ENCODE results near the gene PAM.

DNA sequence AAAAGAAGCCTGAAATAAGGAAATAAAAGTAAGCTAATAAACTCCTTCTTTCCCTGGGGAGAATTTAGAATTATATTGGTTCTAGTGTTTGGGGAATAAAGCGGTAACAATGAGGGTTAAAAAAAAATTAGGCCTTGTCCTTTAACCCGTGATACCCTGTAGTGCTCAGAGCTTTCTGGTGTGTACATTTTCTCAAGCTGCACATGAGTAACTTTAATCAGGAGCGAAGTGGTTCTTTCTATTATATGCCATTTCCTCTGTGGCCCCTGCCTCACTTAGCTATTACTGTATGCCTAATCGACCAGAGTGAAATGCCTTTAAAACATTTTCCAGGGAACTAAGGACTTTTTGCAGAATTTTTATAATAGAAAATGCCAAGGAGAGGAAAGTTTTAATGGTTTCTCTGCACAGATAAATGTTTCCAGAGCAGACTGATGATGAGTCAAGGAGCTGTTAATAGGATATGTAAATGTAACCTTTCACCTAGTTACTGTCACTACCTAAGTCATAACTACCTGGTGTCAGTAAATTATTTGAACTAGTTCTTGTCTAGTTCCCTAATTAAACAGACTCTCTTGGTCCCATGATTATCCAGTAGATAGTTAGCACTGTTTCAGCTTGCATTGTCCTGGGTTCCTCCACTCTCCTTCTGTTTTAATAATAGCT is 7.6 kb downstream of the PAM start:
- TF ChIP-seq POLR2A (IDR thresholded peaks at IDR 0.05): no peak
- TF ChIP-seq, protein P1, sequence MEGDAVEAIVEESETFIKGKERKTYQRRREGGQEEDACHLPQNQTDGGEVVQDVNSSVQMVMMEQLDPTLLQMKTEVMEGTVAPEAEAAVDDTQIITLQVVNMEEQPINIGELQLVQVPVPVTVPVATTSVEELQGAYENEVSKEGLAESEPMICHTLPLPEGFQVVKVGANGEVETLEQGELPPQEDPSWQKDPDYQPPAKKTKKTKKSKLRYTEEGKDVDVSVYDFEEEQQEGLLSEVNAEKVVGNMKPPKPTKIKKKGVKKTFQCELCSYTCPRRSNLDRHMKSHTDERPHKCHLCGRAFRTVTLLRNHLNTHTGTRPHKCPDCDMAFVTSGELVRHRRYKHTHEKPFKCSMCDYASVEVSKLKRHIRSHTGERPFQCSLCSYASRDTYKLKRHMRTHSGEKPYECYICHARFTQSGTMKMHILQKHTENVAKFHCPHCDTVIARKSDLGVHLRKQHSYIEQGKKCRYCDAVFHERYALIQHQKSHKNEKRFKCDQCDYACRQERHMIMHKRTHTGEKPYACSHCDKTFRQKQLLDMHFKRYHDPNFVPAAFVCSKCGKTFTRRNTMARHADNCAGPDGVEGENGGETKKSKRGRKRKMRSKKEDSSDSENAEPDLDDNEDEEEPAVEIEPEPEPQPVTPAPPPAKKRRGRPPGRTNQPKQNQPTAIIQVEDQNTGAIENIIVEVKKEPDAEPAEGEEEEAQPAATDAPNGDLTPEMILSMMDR (IDR thresholded peaks at IDR 0.05 in 4 of 5, conservative IDR thresholded peaks at IDR 0.05 in 1 of 5): no peak
